ENCODE data around the gene TMEM164. TPM values are rescaled to one million over a fixed set of nuclear protein-coding genes. Genes with fewer than 3 reads are reported as not detected.

The TMEM164 gene
- total RNA-seq, 4 donors from 2014 or later, result 8.2 to 13.4 (median 11.1) TPM

DNA sequence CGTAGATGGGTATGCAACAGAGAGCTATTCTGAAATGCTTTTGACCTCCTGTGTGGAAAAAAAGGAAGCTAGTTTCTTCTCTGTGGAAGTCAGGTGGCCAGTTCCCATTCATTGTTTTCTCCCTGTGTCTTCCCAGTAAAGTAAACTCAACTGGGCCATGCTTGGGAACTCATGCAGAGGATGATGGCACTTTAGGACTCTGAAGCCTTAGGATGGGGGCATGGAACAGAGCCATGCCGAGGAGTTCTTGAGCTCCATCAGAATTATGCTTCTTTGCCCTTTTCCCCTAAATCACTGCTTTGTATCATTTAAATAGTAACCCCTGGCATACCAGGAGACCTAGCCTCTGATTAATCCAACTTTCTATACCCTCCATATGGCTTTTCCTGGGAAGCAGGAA is 3.2 kb downstream of the TMEM164 start:
- Histone ChIP-seq H3K27me3 (no peaks in the 10 kb centered on the region), H3K27ac (replicated peaks in 1 of 4) (no peak overlapping the region), H3K9me3 (no peaks in the 10 kb centered on the region), H3K4me1 (peaks cover 9 to 31% (median 27%) of the 10 kb centered on the region in 4 donors), H3K4me3 (no peak overlapping the region), H3K36me3 (no peaks in the 10 kb centered on the region)
- WGBS, result 71% methylated on average over 2 of the region's 2 CpGs
- no peak for TF ChIP-seq POLR2A (IDR thresholded peaks at IDR 0.05; ENCODE audit: low read depth)
- TF ChIP-seq, protein P1, sequence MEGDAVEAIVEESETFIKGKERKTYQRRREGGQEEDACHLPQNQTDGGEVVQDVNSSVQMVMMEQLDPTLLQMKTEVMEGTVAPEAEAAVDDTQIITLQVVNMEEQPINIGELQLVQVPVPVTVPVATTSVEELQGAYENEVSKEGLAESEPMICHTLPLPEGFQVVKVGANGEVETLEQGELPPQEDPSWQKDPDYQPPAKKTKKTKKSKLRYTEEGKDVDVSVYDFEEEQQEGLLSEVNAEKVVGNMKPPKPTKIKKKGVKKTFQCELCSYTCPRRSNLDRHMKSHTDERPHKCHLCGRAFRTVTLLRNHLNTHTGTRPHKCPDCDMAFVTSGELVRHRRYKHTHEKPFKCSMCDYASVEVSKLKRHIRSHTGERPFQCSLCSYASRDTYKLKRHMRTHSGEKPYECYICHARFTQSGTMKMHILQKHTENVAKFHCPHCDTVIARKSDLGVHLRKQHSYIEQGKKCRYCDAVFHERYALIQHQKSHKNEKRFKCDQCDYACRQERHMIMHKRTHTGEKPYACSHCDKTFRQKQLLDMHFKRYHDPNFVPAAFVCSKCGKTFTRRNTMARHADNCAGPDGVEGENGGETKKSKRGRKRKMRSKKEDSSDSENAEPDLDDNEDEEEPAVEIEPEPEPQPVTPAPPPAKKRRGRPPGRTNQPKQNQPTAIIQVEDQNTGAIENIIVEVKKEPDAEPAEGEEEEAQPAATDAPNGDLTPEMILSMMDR (IDR thresholded peaks at IDR 0.05), result no peak
- TF ChIP-seq POLR2AphosphoS5 (IDR thresholded peaks at IDR 0.05), result no peak
- no peak for TF ChIP-seq EP300 (IDR thresholded peaks at IDR 0.05)
- intact Hi-C loops (cut with DNase I), result no loop called here
- DNase-seq (ENCODE audit: extremely low spot score), result no peak

DNA sequence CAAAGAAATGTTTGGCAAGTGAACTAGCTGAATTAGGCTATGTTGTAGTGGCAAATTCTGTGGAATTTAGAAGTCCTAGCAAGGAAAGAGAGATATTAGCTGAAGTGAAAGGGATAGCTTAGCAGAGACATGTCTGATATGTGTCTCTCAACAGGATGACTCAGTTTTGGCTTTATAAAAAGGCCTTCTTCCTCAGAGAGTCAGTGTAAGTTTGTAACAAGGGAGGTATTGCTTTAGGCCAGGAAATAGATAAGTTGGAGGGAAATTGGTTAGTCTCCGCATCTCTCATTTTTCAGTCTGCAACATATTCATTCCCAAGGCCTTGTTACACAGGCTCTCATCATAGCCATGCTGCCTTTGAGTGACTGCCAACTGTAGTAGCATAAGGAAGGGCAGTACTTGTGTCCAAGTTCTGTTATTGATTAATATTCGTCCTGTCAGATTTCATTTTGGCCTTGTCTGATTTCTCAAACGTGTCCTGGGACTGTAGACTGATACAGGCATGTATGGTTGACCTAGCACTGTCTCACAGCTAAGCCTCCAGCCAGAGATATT is 4.0 kb downstream of the TMEM164 start:
- TF ChIP-seq, protein P1 (IDR thresholded peaks at IDR 0.05), result no peak
- TF ChIP-seq POLR2AphosphoS5 (IDR thresholded peaks at IDR 0.05), result no peak
- no peak for TF ChIP-seq POLR2A (IDR thresholded peaks at IDR 0.05; ENCODE audit: low read depth)
- no peak for TF ChIP-seq EP300 (IDR thresholded peaks at IDR 0.05)
- 53% methylated on average over 3 of the region's 3 CpGs for WGBS
- Histone ChIP-seq H3K4me1 (peaks cover 4 to 26% (median 22%) of the 10 kb centered on the region in 4 donors), H3K4me3 (no peak overlapping the region), H3K27me3 (no peaks in the 10 kb centered on the region), H3K27ac (replicated peaks in 1 of 4) (no peak overlapping the region), H3K9me3 (no peaks in the 10 kb centered on the region), H3K36me3 (no peaks in the 10 kb centered on the region)
- no peak for DNase-seq (ENCODE audit: extremely low spot score)
- intact Hi-C loops (cut with DNase I), result no loop called here

DNA sequence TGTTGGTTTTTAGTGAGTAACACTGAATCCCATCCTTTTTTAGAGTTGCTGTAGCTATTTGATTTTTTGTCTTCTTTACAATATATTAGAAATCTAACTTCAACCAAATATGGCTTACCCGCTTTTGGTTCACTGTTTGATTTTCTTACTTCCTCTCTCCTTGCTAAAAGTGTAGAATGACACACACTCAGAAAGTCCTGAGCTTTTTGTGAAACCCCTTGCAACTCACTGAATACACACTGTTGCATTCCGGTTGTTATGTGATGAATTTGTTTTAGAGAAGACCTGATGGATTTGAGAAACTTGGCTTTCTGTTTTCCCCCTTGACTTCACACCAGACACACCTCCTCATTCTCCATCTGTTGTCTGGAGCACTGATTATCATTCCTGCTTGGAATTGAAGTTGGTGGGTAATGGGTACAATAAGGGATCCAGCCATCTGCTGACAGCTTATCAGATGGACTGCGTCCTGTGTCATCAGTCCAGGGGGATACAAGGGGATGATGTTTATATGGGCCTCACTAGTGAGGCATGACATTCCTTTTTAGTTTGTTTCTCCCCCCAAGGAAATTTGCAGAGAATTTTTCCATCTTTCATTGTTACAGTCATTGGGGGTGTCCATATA is 5.2 kb downstream of the TMEM164 start:
- H3K9me3 ChIP-seq, result no peaks in the 10 kb centered on the region
- no peaks in the 10 kb centered on the region for H3K27me3 ChIP-seq
- 93% methylated on average over 3 of the region's 3 CpGs for WGBS
- intact Hi-C loops (cut with DNase I), result no loop called here
- H3K36me3 ChIP-seq, result no peaks in the 10 kb centered on the region
- H3K4me1 ChIP-seq, result peaks cover 3 to 24% (median 19%) of the 10 kb centered on the region in 4 donors
- no peak overlapping the region for H3K27ac ChIP-seq (replicated peaks in 1 of 4)
- DNase-seq (ENCODE audit: extremely low spot score), result no peak
- H3K4me3 ChIP-seq, result no peak overlapping the region
- TF ChIP-seq POLR2AphosphoS5 (IDR thresholded peaks at IDR 0.05) (no peak), EP300 (IDR thresholded peaks at IDR 0.05) (no peak), POLR2A (IDR thresholded peaks at IDR 0.05; ENCODE audit: low read depth) (no peak)
- TF ChIP-seq, protein P1 (IDR thresholded peaks at IDR 0.05), result no peak

DNA sequence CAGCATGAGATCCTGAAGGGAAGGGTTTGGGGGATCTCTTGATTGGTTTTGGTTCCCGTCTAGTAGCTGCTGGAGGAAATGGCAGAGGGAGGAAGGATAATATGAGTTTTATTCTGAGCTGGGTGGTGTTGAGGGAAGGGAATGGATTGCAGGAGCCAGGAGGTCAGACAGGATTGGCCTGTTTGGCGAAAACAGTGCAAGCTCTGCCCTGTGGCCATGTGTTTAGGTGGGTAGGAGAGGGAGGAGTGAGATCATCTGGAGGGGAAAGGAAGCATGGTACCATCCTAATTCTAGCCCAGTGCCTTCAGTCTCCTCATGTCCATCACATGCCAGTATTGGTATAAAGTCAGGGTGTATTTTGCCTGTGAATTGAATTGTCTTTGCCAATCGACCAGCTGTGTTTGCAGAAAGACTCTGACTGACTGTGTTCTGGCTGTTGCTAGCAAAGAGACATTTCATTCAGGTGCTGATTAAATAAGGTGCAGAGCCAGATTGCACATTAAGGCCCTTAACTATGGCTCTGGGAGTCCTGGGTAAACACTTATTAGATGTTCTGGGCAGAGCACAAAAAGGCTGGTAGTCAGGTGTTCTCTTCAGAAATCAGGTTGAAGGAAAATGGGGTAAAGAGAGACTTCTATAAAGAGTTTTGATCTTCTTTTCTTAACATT is 10.0 kb downstream of the TMEM164 start:
- no peaks in the 10 kb centered on the region for H3K9me3 ChIP-seq
- H3K4me3 ChIP-seq, result no peak overlapping the region
- peaks cover 3 to 6% (median 5%) of the 10 kb centered on the region in 4 donors for H3K4me1 ChIP-seq
- intact Hi-C loops (cut with DNase I), result no loop called here
- TF ChIP-seq POLR2AphosphoS5 (IDR thresholded peaks at IDR 0.05) (no peak), EP300 (IDR thresholded peaks at IDR 0.05) (no peak), POLR2A (IDR thresholded peaks at IDR 0.05; ENCODE audit: low read depth) (no peak)
- TF ChIP-seq, protein P1 (IDR thresholded peaks at IDR 0.05), result no peak
- 59% methylated on average over 3 of the region's 3 CpGs for WGBS
- DNase-seq (ENCODE audit: extremely low spot score), result no peak
- H3K27ac ChIP-seq (replicated peaks in 1 of 4), result no peak overlapping the region
- peaks cover 0 to 3% (median 0%) of the 10 kb centered on the region in 4 donors for H3K36me3 ChIP-seq
- peaks cover 0 to 4% (median 0%) of the 10 kb centered on the region in 4 donors for H3K27me3 ChIP-seq
